Psoas muscle (tissue), 8 donors: ENCODE data around the gene SLC16A4. TPM values are rescaled to one million over a fixed set of nuclear protein-coding genes. Genes with fewer than 3 reads are reported as not detected.
A peak's percentile ranks its signal among the peaks of the same experiment; 100 is the strongest.
"Not testable (repeated sequence)": the region's sequence is repeated elsewhere in the genome, so short reads cannot be mapped to it uniquely, and the experiment has no call there.

Source experiments
- ATAC-seq, 4 donors: fragments of 200-7000 bp; cut with Tn5 transposase; one replicate each; pipeline ENCODE4 v1.9.1; 2020; ENCODE audit warnings: moderate library complexity in 3 of 4, mild to moderate bottlenecking in 2 of 4
- DNase-seq, 2 donors: peaks; one replicate each; pipeline ENCODE4 v3.0.0-alpha.2; 2020
- H3K27ac ChIP-seq: fragments of 200-600 bp; one replicate; pipeline ENCODE4 v1.8.0; 2022
- H3K27me3 ChIP-seq, 3 donors: fragments of 200-600 bp in 1 of 3; one replicate each; pipeline versions ENCODE4 v1.6.1 to v1.8.0; 2013 to 2022; ENCODE audit warnings: low read length in 2 of 3, mild to moderate bottlenecking in 2 of 3, moderate library complexity in 1 of 3; ENCODE audit not compliant: insufficient read depth in 3 of 3
- H3K36me3 ChIP-seq, 2 donors: fragments of 200-600 bp in 1 of 2; one replicate each; pipeline versions ENCODE4 v1.6.1 to v1.8.0; 2013 to 2022; ENCODE audit warnings: low read depth in 1 of 2, mild to moderate bottlenecking in 1 of 2, moderate library complexity in 1 of 2; ENCODE audit not compliant: insufficient read depth in 1 of 2
- H3K4me1 ChIP-seq: fragments of 200-600 bp; one replicate; pipeline ENCODE4 v1.8.0; 2022
- H3K4me3 ChIP-seq: fragments of 200-600 bp; one replicate; pipeline ENCODE4 v1.8.0; 2022; ENCODE audit warnings: mild to moderate bottlenecking
- H3K9me3 ChIP-seq: fragments of 200-600 bp; one replicate; pipeline ENCODE4 v1.8.0; 2022
- CTCF ChIP-seq: fragments of 200-600 bp; IDR thresholded peaks from one replicate; pipeline ENCODE4 v1.8.0; 2022; ENCODE audit warnings: antibody characterized with exemption
- WGBS, 3 donors: extraction: QIAGEN DNeasy Blood & Tissue Kit; methylation state at CpG; one replicate each; pipeline versions ENCODE4 v1.1.6 to v1.1.7; 2013; 5-methylcytosine and 5-hydroxymethylcytosine counted together
- intact Hi-C, 2 donors: fragments of 100-400 bp; cut with DNase I; formaldehyde crosslinking; loops; one replicate each; pipeline versions ENCODE4 v1.11.0 to v1.14.2; 2022
- polyA plus RNA-seq, 3 donors: library from polyadenylated mRNA; stranded (reverse); fragments of 200-250 nt; gene quantifications; one replicate each; pipeline ENCODE4 v1.2.3, GENCODE V29; 2013
- total RNA-seq, 4 donors: library from RNA; stranded (reverse); fragmentation: NEBNext Ultra II Directional in 2 of 4; extraction: Animal tissue kit (Norgen Biotek cat#: 25700) in 2 of 4; gene quantifications; one replicate each; pipeline versions ENCODE4 v1.2.1 to v1.2.4, GENCODE V29; 2021 to 2023
- donor health status: healthy with polysubstance abuse.
- donor health status: DM: no; HTN: no; CAD: no; lungs with moderate emphysema.
- donor health status: Bipolar disorder and iron deficiency.
- donor health status: healthy.
- donor health status: DM: yes; HTN: yes; CAD: no.
- donor health status: DM: no; HTN: no; CAD: no.
- donor health status: DM: no; HTN: no; CAD: no.
- donor health status: DM: yes; HTN: yes; CAD: no.

The SLC16A4 gene
- total and polyA plus RNA-seq, 7 donors: 0.79 to 4.3 (median 1.0) TPM

GRCh38 chr1:110411173-110411735 lies 20.4 kb upstream of the SLC16A4 start:
- no peaks in the 10 kb centered on the region for H3K27me3 ChIP-seq
- no peak for ATAC-seq
- H3K36me3 ChIP-seq: peaks cover 0 to 14% of the 10 kb centered on the region in 2 donors
- H3K9me3 ChIP-seq: no peaks in the 10 kb centered on the region
- H3K27ac ChIP-seq: no peak overlapping the region
- H3K4me1 ChIP-seq: peaks cover 24% of the 10 kb centered on the region
- DNase-seq: no peak
- no peak for TF ChIP-seq CTCF
- intact Hi-C loops: loop anchor here (5.0 to 10.0 kb wide), 2 partner anchors 46 to 84 kb away; no protein-coding TSS in a partner anchor
- H3K4me3 ChIP-seq: no peak overlapping the region
- WGBS, 3 donors: 78 to 90% (median 81%) methylated on average over 7 of the region's 7 CpGs

- whole genome bisulfite sequencing, 3 donors: 94 to 97% (median 94%) methylated on average over 6 of the region's 6 CpGs
- ATAC-seq (no peak), DNase-seq (no peak)
- no peak for TF ChIP-seq CTCF
- Histone ChIP-seq H3K36me3 (peaks cover under 1 to 33% of the 10 kb centered on the region in 2 donors), H3K27ac (no peak overlapping the region), H3K4me3 (no peak overlapping the region), H3K4me1 (peaks cover 24% of the 10 kb centered on the region), H3K27me3 (no peaks in the 10 kb centered on the region), H3K9me3 (no peaks in the 10 kb centered on the region)
- intact Hi-C loops: loop anchor here in 1 of 2 donors (5.0 kb wide), 1 partner anchor 67 kb away; no protein-coding TSS in a partner anchor
Measured at GRCh38 chr1:110409316-110409715, 18.5 kb upstream of the SLC16A4 start.

GRCh38 chr1:110408488-110408887 lies 17.7 kb upstream of the SLC16A4 start:
- peaks cover 7 to 42% of the 10 kb centered on the region in 2 donors for H3K36me3 ChIP-seq
- DNase-seq (no peak), ATAC-seq (no peak)
- H3K9me3 ChIP-seq: no peaks in the 10 kb centered on the region
- no peaks in the 10 kb centered on the region for H3K27me3 ChIP-seq
- peak overlapping the region; percentile 96 for H3K27ac ChIP-seq
- no peak for TF ChIP-seq CTCF
- intact Hi-C loops: loop anchor here in 1 of 2 donors (5.0 kb wide), 1 partner anchor 66 kb away; no protein-coding TSS in a partner anchor
- peaks cover 23% of the 10 kb centered on the region for H3K4me1 ChIP-seq
- WGBS, 3 donors: 79 to 87% (median 81%) methylated on average over 8 of the region's 8 CpGs
- H3K4me3 ChIP-seq: peak overlapping the region; percentile 91

GRCh38 chr1:110407260-110408210 lies 16.7 kb upstream of the SLC16A4 start, which contains the start of gene LAMTOR5:
Gene LAMTOR5, minus strand, starts transcription at chr1:110407694. Its CDS starts 74 bp downstream, at chr1:110407620.
- Histone ChIP-seq H3K9me3 (no peaks in the 10 kb centered on the region), H3K4me3 (peak within 1 kb of the TSS; percentile 91), H3K27me3 (no peaks in the 10 kb centered on the region), H3K4me1 (peaks cover 20% of the 10 kb centered on the region), H3K36me3 (peaks cover 13 to 45% of the 10 kb centered on the region in 2 donors), H3K27ac (peak within 1 kb of the TSS; percentile 96)
- DNase-seq: peak; percentile 95 to 97
- peak; percentile 96 to 99 (median 98) for ATAC-seq
- intact Hi-C loops: loop anchor here (2.0 to 5.0 kb wide), 2 partner anchors 65 to 69 kb away; partner anchors contain the start of gene RBM15 (in 1 of the 2)
- no peak for TF ChIP-seq CTCF
- 0 to 1% (median 0%) methylated on average over 73 to 76 of the region's 76 CpGs for WGBS, 3 donors

- WGBS, 3 donors: 64 to 76% (median 71%) methylated on average over 14 to 15 of the region's 15 CpGs
- not testable (repeated sequence) for ATAC-seq, H3K9me3 ChIP-seq, H3K27me3 ChIP-seq, DNase-seq
- Histone ChIP-seq H3K4me1 (peaks cover 18% of the 10 kb centered on the region), H3K4me3 (peak overlapping the region; percentile 91), H3K36me3 (peaks cover 16 to 50% of the 10 kb centered on the region in 2 donors), H3K27ac (peak overlapping the region; percentile 96)
- intact Hi-C loops: loop anchor here (2.0 to 5.0 kb wide), 2 partner anchors 64 to 68 kb away; partner anchors contain the start of gene RBM15 (in 1 of the 2)
Measured at GRCh38 chr1:110406407-110406806, 15.6 kb upstream of the SLC16A4 start.
